Endodermal cell (in vitro differentiated cells): ENCODE measurements around the gene OR13C9. TPM values are rescaled to one million over a fixed set of nuclear protein-coding genes. Genes with fewer than 3 reads are reported as not detected.

Experiments used
- DNase-seq: peaks from one replicate; pipeline ENCODE4 v3.0.0-alpha.2; 2017
- H3K27ac ChIP-seq: 2 replicates; pipeline ENCODE4 v1.5.1; 2013; ENCODE audit warnings: mild to moderate bottlenecking, low read depth, low read length, moderate library complexity
- H3K27me3 ChIP-seq: 2 replicates; pipeline ENCODE4 v1.6.1; 2013; ENCODE audit warnings: mild to moderate bottlenecking, low read length, moderate library complexity; ENCODE audit not compliant: insufficient read depth, control insufficient read depth, poor library complexity, severe bottlenecking
- H3K36me3 ChIP-seq: 2 replicates; pipeline ENCODE4 v1.7.0; 2013; ENCODE audit warnings: mild to moderate bottlenecking, low read length, moderate library complexity; ENCODE audit not compliant: control insufficient read depth, insufficient read depth
- H3K4me1 ChIP-seq: one replicate; pipeline ENCODE4 v1.7.0; 2013; ENCODE audit warnings: low read length; ENCODE audit not compliant: control insufficient read depth, insufficient read depth
- H3K4me3 ChIP-seq: 2 replicates; pipeline ENCODE4 v1.5.1; 2013; ENCODE audit warnings: mild to moderate bottlenecking, low read length, moderate library complexity
- H3K9ac ChIP-seq: 2 replicates; pipeline ENCODE4 v1.6.1; 2013; ENCODE audit warnings: mild to moderate bottlenecking, low read length, moderate library complexity; ENCODE audit not compliant: poor library complexity, severe bottlenecking; ENCODE audit errors: extremely low read depth
- H3K9me3 ChIP-seq: 2 replicates; pipeline ENCODE4 v1.6.1; 2013; ENCODE audit warnings: mild to moderate bottlenecking, low read length, moderate library complexity; ENCODE audit not compliant: control insufficient read depth
- H3K27ac Mint-ChIP-seq: 2 replicates; pipeline ENCODE4 v1.8.0; 2020; ENCODE audit warnings: mixed read lengths
- H3K27me3 Mint-ChIP-seq: 2 replicates; pipeline ENCODE4 v1.8.0; 2021; ENCODE audit warnings: mild to moderate bottlenecking, mixed read lengths; ENCODE audit not compliant: insufficient read depth
- H3K36me3 Mint-ChIP-seq: 2 replicates; pipeline ENCODE4 v1.8.0; 2020; ENCODE audit warnings: low read depth, mixed read lengths
- H3K4me1 Mint-ChIP-seq: 2 replicates; pipeline ENCODE4 v1.8.0; 2020; ENCODE audit warnings: mixed read lengths
- H3K4me3 Mint-ChIP-seq: 2 replicates; pipeline ENCODE4 v1.8.0; 2020; ENCODE audit warnings: mild to moderate bottlenecking, moderate library complexity, mixed read lengths
- H3K9me3 Mint-ChIP-seq: 2 replicates; pipeline ENCODE4 v1.8.0; 2020; ENCODE audit warnings: mild to moderate bottlenecking, mixed read lengths
- CTCF ChIP-seq: fragments of 200-600 bp; sonication (generic); conservative IDR thresholded peaks from 2 replicates; pipeline ENCODE4 v1.5.0; 2021; ENCODE audit warnings: antibody characterized with exemption, mild to moderate bottlenecking
- WGBS, 2 experiments: methylation state at CpG; one replicate each; pipeline versions ENCODE4 v1.1.5 to v1.1.7; 2013; ENCODE audit warnings: missing lambda C conversion rate in 2 of 2, mixed read lengths in 1 of 2; ENCODE audit not compliant: insufficient coverage in 1 of 2, insufficient read length in 1 of 2; 5-methylcytosine and 5-hydroxymethylcytosine counted together
- long read RNA-seq, 4 experiments: library from polyadenylated mRNA in 2 of 4; library from RNA in 1 of 4; library from capped mRNA in 1 of 4; stranded (forward) in 3 of 4; unstranded in 1 of 4; transcript quantifications; one replicate each; pipeline ENCODE4 v2.0.0, GENCODE V29; 2020 to 2021; ENCODE audit warnings: inconsistent platforms in 1 of 4
- polyA plus RNA-seq, 2 experiments: library from polyadenylated mRNA; stranded (reverse); fragments of 50-300 nt; gene quantifications; one replicate each; pipeline ENCODE4 v1.2.3, GENCODE V29; 2013
- total RNA-seq, 2 donors: library from RNA; stranded (reverse); fragmentation: NEBNext Ultra II Directional in 1 of 2; extraction: Animal tissue kit (Norgen Biotek cat#: 25700) in 1 of 2; gene quantifications; 2 replicates in 1 of 2; 3 replicates in 1 of 2; pipeline ENCODE4 v1.2.1, GENCODE V29; 2021

Gene OR13C9
- not detected for total RNA-seq
- polyA plus RNA-seq (2013, experiment 1 of 2) = not detected
- polyA plus RNA-seq (2013, experiment 2 of 2) = not detected
- long read RNA-seq, experiment 1 = 0 reads
- long read RNA-seq, experiment 2 = 0 reads
- long read RNA-seq, experiment 3 = 0 reads
- long read RNA-seq, experiment 4 = 0 reads

- no peak for TF ChIP-seq CTCF
- Mint-ChIP-seq H3K27ac (no peak within 1 kb of the TSS), H3K4me1 (no peaks in the 10 kb centered on the region), H3K4me3 (no peak within 1 kb of the TSS), H3K36me3 (no peaks in the 10 kb centered on the region), H3K9me3 (no peaks in the 10 kb centered on the region), H3K27me3 (no peaks in the 10 kb centered on the region)
- Histone ChIP-seq H3K9me3 (no peaks in the 10 kb centered on the region), H3K4me3 (no peak within 1 kb of the TSS), H3K36me3 (no peaks in the 10 kb centered on the region), H3K4me1 (no peaks in the 10 kb centered on the region), H3K9ac (no peak within 1 kb of the TSS), H3K27ac (no peak within 1 kb of the TSS), H3K27me3 (no peaks in the 10 kb centered on the region)
- 57% methylated on average over 2 of the region's 2 CpGs; no CpG with 5 or more reads in 1 of the 2 experiments for WGBS, 2 experiments
- no peak for DNase-seq
Observed at GRCh38 chr9:104618104-104618503, at the start of gene OR13C9. Gene OR13C9, minus strand, starts transcription at chr9:104618204. Its CDS starts 0 bp downstream, at chr9:104618204.

GRCh38 chr9:104658496-104659195 lies 40.6 kb upstream of the OR13C9 start:
- Mint-ChIP-seq H3K27ac (no peak overlapping the region), H3K4me1 (peaks cover 6% of the 10 kb centered on the region), H3K9me3 (peaks cover 7% of the 10 kb centered on the region), H3K27me3 (peaks cover 2% of the 10 kb centered on the region), H3K36me3 (no peaks in the 10 kb centered on the region), H3K4me3 (no peak overlapping the region)
- no peak for TF ChIP-seq CTCF
- no peaks in the 10 kb centered on the region for H3K27me3 ChIP-seq
- peaks cover 4% of the 10 kb centered on the region for H3K9me3 ChIP-seq
- H3K36me3 ChIP-seq = no peaks in the 10 kb centered on the region
- H3K9ac ChIP-seq = no peak overlapping the region
- WGBS, 2 experiments = 62% methylated on average over 1 of the region's 2 CpGs; no CpG with 5 or more reads in 1 of the 2 experiments
- no peak overlapping the region for H3K27ac ChIP-seq
- DNase-seq = no peak
- no peaks in the 10 kb centered on the region for H3K4me1 ChIP-seq
- H3K4me3 ChIP-seq = no peak overlapping the region

- H3K36me3 ChIP-seq = no peaks in the 10 kb centered on the region
- no peaks in the 10 kb centered on the region for H3K27me3 Mint-ChIP-seq
- DNase-seq = no peak
- no peaks in the 10 kb centered on the region for H3K4me1 Mint-ChIP-seq
- H3K9me3 ChIP-seq = peaks cover 6% of the 10 kb centered on the region
- no peak overlapping the region for H3K27ac Mint-ChIP-seq
- H3K4me3 ChIP-seq = no peak overlapping the region
- no peak for TF ChIP-seq CTCF
- no peak overlapping the region for H3K9ac ChIP-seq
- H3K4me1 ChIP-seq = no peaks in the 10 kb centered on the region
- no peaks in the 10 kb centered on the region for H3K27me3 ChIP-seq
- no peak overlapping the region for H3K27ac ChIP-seq
- H3K36me3 Mint-ChIP-seq = no peaks in the 10 kb centered on the region
- peaks cover 16% of the 10 kb centered on the region for H3K9me3 Mint-ChIP-seq
- no peak overlapping the region for H3K4me3 Mint-ChIP-seq
Observed at GRCh38 chr9:104635456-104635855, 17.5 kb upstream of the OR13C9 start.
